Testis (tissue), 5 donors: Measurements from ENCODE around the gene SPINK2. TPM values are rescaled to one million over a fixed set of nuclear protein-coding genes. Genes with fewer than 3 reads are reported as not detected.

Experiments used
- DNase-seq: peaks from one replicate; pipeline ENCODE4 v3.0.0-alpha.2; 2019
- H3K27ac ChIP-seq, 2 donors: fragments of 200-600 bp; sonication (generic); one replicate each; pipeline ENCODE4 v1.5.1; 2019
- H3K27me3 ChIP-seq: fragments of 200-600 bp; sonication (generic); one replicate; pipeline ENCODE4 v1.5.1; 2019
- H3K36me3 ChIP-seq: fragments of 200-600 bp; sonication (generic); one replicate; pipeline ENCODE4 v1.5.1; 2017; ENCODE audit warnings: low read depth; ENCODE audit errors: missing control alignments
- H3K4me1 ChIP-seq: fragments of 200-600 bp; sonication (generic); one replicate; pipeline ENCODE4 v1.5.1; 2019
- H3K4me3 ChIP-seq, 2 donors: fragments of 200-600 bp; sonication (generic); one replicate each; pipeline ENCODE4 v1.5.1; 2017 to 2019
- H3K9me3 ChIP-seq: fragments of 200-600 bp; sonication (generic); one replicate; pipeline ENCODE4 v1.5.1; 2017
- CTCF ChIP-seq, 3 experiments: fragments of 450-650 bp in 2 of 3; fragments of 200-600 bp in 1 of 3; sonication (generic) in 1 of 3; IDR thresholded peaks; one replicate each; pipeline ENCODE4 v1.5.1; 2016 to 2019; ENCODE audit warnings: antibody characterized with exemption in 3 of 3, mild to moderate bottlenecking in 2 of 3, moderate library complexity in 1 of 3
- POLR2A ChIP-seq: fragments of 450-650 bp; IDR thresholded peaks from one replicate; pipeline ENCODE4 v1.6.1; 2017; ENCODE audit warnings: antibody characterized with exemption, mild to moderate bottlenecking, moderate library complexity
- WGBS, 2 donors: methylation state at CpG; one replicate each; pipeline ENCODE4 v1.1.5; 2018; 5-methylcytosine and 5-hydroxymethylcytosine counted together
- intact Hi-C: fragments of 100-400 bp; cut with DNase I; formaldehyde crosslinking; loops from one replicate; pipeline ENCODE4 v1.15.1; 2023; ENCODE audit warnings: low total_unique reads
- long read RNA-seq, 2 donors: transcript quantifications; one replicate each; lab custom pipeline, GENCODE V29; 2026
- polyA plus RNA-seq: library from polyadenylated mRNA; stranded (reverse); fragments of 350-450 nt; fragmentation: Illumina TruSeq; extraction: RNeasy Lipid Tissue Mini Kit (QIAGEN cat#74804); gene quantifications from one replicate; pipeline ENCODE4 v1.2.3, GENCODE V29; 2014; ENCODE audit warnings: low read depth, low replicate concordance; ENCODE audit not compliant: insufficient read depth
- total RNA-seq, 2 donors: library from RNA; depleted of rRNA; stranded (reverse); fragments of >200 nt; gene quantifications; one replicate each; pipeline ENCODE4 v1.2.3, GENCODE V29; 2016

Gene SPINK2
- total RNA-seq (100 to 1,000 TPM; 183 to 251 TPM), polyA plus RNA-seq (633 TPM)
- long read RNA-seq, donor 1, transcript SPINK2-201 (4 exons, 613 nt): major isoform, 5 of 12 reads
- long read RNA-seq, donor 1, partial matches to known transcripts: 0 of 12 reads
- long read RNA-seq, donor 1, other reads (novel, unspliced or antisense): 0 of 12 reads
- long read RNA-seq, donor 2, partial matches to known transcripts: 0 of 6 reads
- long read RNA-seq, donor 2, other reads (novel, unspliced or antisense): 0 of 6 reads

DNA sequence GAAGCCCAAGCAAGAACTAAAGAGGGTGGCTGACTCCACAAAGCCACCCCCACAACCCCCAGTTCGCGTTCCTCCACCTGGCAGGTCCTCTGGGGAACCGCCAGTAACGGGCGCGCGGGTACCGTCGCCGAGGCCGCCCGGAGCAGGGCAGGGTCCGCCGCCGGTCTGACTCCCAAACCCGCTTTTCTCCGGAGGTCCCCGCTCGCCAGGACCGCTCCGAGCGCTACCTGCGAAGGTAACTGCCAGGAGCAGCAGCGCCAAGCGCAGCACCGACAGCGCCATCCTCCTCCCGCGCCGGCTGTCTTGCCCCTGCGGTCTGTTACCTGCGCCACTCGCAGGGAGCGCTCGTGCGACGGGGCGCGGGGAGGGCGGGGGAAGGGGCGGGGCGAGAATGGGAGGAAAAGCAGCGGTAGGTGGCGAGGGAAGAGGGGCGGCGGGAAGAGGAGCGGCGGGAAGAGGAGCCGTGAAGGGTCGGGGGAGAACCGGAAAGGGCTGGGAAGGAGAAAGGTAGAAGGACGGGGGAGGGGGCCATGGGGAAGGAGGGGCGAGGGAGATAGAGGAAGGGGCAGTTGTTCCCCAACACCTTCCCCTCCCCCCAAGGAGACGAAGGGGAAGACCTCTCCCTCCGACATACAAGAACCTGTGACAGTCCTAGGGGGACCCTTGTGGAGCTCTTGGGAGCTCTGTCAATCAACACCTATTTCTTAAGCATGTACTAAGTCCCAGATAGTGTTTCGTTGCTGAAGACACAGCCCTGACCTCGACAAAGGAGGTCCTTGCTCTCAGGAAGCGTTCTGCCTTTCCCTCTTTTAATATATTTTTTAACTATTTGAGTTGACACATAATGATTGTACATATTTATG lies at the start of gene SPINK2:
Gene SPINK2, minus strand, starts transcription at position 321 of the 863 bp plus-strand sequence. Its CDS starts 39 bp downstream, at position 282.
- Histone ChIP-seq H3K36me3 (no peaks in the 10 kb centered on the region), H3K4me1 (no peaks in the 10 kb centered on the region), H3K4me3 (peak within 1 kb of the TSS; percentile 34 to 51), H3K27me3 (no peaks in the 10 kb centered on the region), H3K27ac (peak within 1 kb of the TSS in 1 of 2 donors; percentile 59), H3K9me3 (no peaks in the 10 kb centered on the region)
- peak; percentile 58 for DNase-seq
- intact Hi-C loops: loop anchor here (5.0 kb wide), 1 partner anchor 259 kb away; no protein-coding TSS in a partner anchor
- WGBS, 2 donors: 2 to 7% methylated on average over 17 to 58 of the region's 58 CpGs
- TF ChIP-seq CTCF (IDR thresholded peaks at IDR 0.05): no peak
- TF ChIP-seq POLR2A: no peak

DNA sequence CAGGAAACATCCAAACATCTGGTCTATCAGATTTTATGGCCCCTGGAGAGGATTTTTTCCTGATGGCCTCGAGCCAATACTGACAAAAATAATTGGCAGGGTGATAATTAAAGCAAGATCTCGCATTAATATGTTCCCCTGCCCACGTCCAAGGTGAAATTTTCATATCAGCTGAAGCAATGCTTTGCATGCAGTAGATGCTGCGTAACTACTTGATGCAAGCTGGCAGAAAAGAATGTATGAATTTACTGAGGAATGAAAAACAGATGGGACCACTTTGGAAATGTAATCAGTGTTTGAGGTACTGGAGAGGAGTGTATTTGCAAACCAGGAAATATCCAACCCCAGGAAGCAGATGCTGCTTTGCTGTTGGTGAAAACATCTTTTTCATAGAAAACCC lies 49.4 kb upstream of the SPINK2 start:
- Histone ChIP-seq H3K9me3 (no peaks in the 10 kb centered on the region), H3K36me3 (no peaks in the 10 kb centered on the region), H3K27me3 (no peaks in the 10 kb centered on the region), H3K27ac (no peak overlapping the region), H3K4me3 (no peak overlapping the region), H3K4me1 (no peaks in the 10 kb centered on the region)
- no peak for DNase-seq
- WGBS, 2 donors: 34 to 44% methylated on average over 4 of the region's 4 CpGs
- TF ChIP-seq POLR2A (no peak), CTCF (IDR thresholded peaks at IDR 0.05) (no peak)
- intact Hi-C loops: no loop called here

- TF ChIP-seq POLR2A: no peak
- no peak for TF ChIP-seq CTCF (IDR thresholded peaks at IDR 0.05)
- Histone ChIP-seq H3K4me3 (no peak overlapping the region), H3K27me3 (no peaks in the 10 kb centered on the region), H3K27ac (no peak overlapping the region), H3K4me1 (no peaks in the 10 kb centered on the region), H3K36me3 (no peaks in the 10 kb centered on the region), H3K9me3 (no peaks in the 10 kb centered on the region)
- intact Hi-C loops: no loop called here
- no peak for DNase-seq
- WGBS, 2 donors: 95 to 96% methylated on average over 7 of the region's 7 CpGs
These were observed 42.1 kb upstream of the SPINK2 start for GRCh38 chr4:56863441-56864139.

DNA sequence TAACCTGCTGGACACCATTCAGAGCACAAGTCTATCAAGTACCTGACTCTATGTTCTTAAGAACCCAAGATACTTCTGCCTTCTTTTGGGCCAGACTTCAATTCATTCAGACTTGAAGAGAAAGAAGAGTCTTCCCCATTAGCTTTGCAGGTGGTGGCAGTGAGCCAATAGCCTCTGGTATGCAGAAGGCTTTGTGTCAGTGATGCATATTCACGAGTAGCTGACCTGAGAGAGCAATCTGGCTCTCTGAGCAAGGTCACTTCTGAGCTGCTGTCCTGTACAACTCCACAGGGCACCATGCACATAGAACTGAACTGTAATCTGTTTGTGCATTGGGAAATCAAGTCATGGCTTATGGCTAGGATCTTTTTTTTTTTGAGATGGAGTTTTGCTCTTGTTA lies 39.9 kb upstream of the SPINK2 start:
- Histone ChIP-seq H3K36me3 (no peaks in the 10 kb centered on the region), H3K27ac (no peak overlapping the region), H3K9me3 (no peaks in the 10 kb centered on the region), H3K27me3 (no peaks in the 10 kb centered on the region), H3K4me3 (no peak overlapping the region), H3K4me1 (no peaks in the 10 kb centered on the region)
- DNase-seq: no peak
- 23 to 38% methylated on average over 1 of the region's 1 CpG for WGBS, 2 donors
- TF ChIP-seq POLR2A (no peak), CTCF (IDR thresholded peaks at IDR 0.05) (no peak)
- intact Hi-C loops: no loop called here
